HG02943 (cell line): ENCODE measurements around the gene SLC35B4.
A peak's percentile ranks its signal among the peaks of the same experiment; 100 is the strongest.

Source experiments
- ATAC-seq: cut with Tn5 transposase; IDR thresholded peaks from one replicate; pipeline ENCODE4 v1.9.1; 2021; ENCODE audit warnings: mild to moderate bottlenecking, low read depth, moderate library complexity; ENCODE audit not compliant: unreplicated experiment

Gene SLC35B4

DNA sequence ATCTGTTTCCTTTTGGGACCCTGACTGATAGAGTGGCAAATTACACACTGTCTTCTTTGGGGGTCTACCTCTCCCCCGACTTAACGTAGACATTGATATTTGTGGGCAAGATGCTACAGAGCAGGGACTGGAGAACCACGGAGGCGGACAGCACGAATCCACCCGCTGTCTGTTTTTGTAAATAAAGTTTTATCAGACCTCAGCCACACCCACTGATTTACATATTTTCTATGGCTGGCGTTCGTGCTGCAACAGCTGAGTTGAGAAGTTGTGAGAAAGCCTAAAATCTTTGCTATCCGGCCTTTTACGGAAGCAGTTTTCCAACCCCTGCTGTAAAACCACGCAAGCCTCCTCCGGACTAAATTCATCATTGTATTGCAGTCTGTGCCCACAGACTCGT, 17.2 kb upstream of the SLC35B4 start:
- no peak for ATAC-seq

DNA sequence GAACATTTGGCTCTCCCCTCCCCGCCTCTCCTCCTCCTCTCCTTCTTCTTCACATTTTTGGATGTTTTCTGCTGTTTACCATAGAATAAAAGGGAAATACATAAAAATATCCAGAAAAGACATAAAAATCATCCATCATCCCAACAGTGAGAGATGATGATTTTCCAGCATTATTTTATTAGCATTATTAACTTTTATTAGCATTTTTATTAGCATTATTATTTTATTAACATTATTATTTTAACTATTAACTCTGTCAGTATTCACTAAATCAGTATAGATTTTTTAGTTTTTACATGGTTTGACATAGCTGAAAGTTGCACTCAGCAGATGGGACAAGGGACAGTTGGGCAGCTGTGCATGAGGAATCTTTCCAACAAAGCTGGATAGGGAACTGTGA, 16.2 kb upstream of the SLC35B4 start:
- ATAC-seq: no peak

DNA sequence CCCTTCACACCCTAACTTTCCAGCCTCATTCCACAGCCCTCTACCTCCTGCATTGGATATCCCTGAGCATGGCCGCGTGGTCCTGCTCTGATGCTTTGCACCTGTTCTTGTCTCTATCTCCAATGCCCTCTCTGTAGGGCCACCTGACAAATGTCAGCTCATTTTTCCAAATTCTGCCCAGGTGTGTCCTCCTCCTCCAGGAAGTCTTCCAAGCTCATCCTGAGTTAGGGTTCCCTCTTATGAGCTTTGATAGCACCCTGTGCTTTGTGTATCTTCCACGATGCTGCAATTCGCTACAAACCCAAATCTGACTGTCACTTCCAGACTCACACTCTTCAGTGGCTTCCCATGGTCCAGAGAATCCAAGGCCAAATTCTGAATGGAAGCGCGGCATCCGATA, 14.7 kb upstream of the SLC35B4 start:
- ATAC-seq: no peak

DNA sequence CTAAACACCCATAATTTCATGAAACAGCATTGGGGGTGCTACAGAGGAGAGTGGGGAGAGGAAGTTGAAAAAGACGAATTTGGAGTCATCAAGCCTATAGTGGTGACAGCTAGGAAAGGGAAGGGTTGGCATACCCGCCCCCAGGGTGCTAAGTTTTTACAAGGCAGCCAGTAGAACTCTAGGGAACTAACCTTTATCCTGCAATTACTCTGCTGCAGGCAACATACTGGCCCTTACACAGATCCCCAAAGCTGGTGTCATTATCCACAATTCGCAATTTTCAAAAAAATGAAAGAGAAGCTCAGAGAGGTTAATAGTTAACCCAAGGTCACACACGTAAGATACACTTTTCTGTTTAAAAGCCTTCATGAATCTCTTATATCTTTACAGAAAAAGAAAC, 14.2 kb upstream of the SLC35B4 start:
- no peak for ATAC-seq

DNA sequence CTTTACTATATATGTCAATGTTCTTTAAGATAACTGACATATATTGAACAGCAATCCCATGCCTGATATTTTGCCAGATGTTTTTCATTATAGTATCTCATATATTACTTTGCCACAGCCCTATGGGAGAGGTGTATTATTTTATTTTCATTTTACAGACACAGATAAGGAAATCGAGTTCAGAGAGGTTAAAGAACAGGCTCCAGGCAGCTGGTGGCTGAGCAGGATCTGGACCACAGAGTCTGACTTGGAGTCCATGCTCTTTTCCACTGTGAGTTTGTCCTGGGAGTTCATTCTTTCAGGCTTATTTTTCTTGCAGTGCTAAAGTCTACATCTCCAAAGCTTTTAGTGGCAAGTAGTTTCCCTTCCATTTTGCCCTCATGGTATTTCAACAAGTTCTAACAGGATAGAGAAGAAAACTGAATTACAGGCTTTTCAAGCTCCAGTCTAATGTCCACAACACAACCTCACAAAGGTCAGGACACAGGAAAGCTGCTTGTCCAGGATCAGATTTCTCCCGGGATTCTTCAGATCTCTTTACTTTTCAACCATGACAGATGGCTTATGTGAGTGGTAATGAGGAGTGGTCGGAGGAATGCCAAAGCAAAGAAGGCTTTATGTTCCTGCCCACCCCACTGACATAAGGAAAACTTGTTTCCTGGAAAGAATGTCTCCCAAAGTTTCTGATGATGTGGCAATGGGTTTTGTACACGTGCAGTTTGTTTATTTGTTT, 13.1 kb upstream of the SLC35B4 start:
- ATAC-seq: no peak

DNA sequence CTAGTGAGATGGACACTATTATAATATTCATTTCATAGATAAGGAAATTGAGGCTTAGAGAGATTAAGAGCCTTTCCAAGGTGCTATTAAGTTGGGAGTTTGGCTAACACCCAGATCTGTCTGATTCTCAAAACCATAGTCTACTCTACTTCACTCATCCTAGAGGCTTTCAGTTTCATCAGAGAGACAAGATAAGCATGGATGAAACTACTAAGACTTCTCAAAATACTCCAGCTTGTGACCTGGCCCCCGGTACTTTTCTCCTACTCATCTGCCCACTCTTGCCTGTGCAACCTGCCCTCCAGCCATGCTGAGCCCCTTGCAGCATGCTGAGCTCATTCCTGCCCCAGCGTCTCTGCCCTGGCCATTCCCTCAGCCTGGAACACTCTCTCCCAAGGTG, 12.2 kb upstream of the SLC35B4 start:
- no peak for ATAC-seq

DNA sequence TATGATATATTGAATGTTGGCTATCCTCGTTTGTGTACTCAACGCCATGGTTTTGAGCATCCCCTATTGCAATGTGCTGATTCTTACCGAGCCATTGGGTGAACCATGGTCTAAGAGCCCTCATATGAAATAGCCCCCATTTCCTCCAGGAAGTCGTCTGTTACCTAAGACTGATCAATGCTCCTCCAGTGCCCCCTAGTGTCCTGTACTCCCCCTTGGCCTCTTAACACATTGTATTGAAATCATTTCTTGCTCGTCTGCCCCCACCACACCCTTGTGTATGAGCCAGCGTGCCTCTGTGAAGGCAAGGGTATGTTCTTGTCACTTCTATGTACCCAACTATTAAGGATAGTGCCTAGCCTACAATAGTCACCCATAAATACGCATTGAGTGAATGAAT, 11.2 kb upstream of the SLC35B4 start:
- ATAC-seq: peak; percentile 93

DNA sequence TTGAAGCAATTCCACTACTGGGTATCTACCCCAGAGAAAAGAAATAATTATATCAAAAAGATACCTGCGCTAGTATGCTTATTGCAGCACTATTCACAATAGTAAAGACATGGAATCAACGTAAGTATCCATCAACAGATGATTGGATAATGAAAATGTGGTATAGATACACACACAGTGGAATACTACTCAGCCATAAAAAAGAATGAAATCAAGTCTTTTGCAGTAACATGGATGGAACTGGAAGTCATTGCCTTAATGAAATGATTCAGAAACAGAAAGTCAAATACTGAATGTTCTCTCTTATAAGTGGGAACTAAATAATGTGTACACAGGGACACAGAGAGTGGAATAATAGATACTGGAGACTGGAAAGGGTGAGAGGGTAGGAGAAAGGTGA, 7.4 kb upstream of the SLC35B4 start:
- ATAC-seq: no peak

DNA sequence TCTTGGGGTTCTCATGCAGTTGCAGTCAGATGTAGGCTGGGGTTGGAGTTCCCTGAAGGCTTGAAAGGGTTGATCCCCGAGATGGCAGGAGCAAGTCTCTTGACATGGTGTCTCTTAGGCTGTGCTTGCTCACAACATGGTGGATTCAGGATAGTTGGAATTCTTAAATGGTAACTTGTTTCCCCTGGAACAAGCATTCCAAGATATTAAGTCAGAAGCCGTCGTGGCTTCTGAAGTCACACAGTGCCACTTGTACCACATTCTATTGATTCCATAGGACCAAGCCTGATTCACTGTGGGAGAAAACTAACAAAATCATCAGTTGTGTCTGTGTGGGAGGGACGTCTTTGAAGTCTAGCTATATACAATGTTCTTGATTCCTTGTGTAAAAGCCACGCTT, 3.5 kb upstream of the SLC35B4 start:
- ATAC-seq: no peak

DNA sequence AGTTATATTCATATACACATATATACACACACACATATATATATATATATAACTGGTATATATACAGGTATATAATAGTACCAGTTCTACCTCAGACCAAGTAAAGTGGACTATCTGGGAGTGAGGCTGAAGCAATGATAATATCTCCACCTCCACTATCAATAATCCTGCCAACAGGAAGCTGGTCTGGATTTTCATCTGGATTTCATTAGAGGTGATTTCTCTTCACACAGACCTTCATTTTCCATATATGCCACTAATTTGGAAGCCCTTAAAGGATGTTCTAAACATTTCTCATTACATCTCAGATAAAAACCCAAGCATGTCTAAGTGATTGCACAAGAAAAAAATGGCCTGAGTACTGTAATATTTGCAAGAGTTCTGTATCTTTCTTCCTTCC, 1.7 kb upstream of the SLC35B4 start:
- ATAC-seq: no peak

DNA sequence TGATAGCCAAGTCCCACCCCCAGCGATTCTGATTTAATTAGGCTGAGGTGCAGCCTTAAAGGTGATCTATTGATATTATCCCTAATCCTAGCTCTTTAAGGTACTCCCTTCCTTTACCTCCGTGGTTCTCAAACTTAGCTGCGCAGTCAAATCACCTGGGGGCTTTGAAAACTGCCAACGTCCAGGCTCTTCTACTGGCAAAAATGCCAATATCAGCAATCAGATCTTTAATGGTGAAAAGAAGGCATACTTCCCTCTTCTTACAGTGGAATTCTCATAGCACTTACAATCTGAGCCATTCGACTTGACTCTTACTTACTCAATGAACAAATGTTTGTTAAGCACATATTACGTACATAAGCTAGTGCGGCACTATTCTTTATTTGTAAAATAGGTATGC, 704 bp upstream of the SLC35B4 start:
- ATAC-seq: no peak

DNA sequence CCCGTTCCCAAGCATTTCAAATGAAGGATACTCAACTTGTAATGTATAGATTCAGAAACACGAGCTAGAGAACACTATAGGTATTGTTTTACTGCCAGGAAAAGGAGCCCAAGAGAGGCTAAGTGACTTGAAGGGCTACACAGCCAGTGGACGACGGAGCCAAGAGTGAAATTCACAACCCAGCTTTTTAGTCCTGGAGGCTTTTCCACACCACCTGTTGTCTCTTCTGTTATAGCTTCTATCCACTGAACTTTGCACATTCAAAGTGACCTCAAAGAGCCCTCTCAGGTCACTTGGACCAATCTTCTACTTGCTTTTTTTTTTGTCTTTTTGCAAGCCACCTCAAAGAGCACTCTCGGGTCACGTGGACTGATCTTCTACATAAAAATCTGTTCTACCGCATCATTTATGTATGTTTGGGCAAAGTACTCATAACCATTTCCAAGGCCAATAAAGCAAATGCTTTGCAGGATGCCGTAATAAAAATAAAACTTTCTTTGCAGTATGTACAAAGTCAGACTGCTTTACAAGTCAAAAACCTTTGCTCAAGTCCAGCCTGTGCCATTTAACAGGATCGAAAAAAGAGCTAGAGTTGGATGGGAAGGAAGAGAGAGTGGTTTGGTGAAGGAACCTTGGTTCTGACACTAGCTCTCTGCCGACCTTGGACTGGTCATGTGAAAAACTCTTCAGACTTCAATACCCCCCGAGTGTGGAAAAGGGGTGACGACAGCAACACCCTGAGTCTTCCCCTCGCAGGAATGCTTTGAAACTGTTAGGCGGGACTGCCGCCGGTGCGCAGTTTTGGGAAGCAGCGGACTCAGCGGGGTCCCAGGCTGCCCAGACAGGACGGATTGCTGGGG, 821 bp downstream of the SLC35B4 start:
- ATAC-seq: no peak

DNA sequence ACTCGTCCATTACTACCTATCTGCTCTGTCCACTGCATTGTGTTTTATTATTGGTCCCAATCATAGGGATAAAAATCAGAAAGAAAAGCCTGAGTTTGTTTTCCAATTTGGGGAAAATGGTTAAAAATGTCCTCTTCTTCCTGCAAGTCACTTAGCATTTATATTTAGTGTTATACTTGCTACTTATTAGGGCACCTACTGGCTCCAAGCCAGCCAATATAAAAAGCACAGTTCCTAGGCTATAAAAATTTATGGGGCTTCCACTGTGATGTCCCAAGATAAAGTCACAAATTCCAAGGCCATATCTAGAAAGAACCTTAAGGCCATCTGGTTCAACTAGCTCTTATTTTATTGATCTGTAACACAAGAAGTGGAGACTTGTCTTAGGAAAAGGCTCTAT, 3.2 kb downstream of the SLC35B4 start:
- ATAC-seq: no peak

DNA sequence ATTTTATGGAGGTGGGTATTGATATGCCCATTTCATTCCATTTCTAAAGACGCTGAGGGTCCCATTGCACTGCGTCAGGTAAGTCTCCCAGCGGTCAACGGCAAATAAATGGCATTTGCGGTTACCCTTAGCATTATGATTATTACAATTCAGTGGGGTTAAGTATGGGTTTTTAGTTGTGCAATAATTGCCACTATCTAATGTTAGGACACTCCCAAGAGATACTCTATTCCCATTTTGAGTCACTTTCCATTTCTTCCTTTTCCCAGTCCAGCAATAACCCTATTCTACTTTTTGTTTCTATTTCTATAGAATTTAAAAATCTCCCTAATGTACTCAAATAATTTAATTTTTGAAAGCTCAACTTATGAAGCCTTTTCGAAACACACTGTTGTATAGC, 4.0 kb downstream of the SLC35B4 start:
- no peak for ATAC-seq

DNA sequence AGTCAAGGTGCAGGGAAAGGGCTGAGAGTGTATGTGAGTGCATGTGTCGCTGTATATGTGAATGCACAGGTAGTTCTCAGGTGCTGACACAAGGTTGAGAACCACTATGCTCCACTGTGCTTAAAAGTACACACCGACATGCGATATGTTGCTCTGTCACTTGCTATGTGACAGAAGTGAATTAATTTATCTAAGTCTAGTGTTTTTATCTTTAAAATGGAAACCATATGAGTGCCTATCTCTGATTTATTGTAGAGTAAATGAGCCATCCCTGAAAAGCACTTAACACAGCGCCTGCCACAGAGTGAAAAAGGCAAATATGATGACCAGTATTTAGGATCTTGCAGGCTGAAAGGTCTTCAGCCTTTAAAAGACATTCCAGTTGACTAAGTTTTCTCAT, 4.9 kb downstream of the SLC35B4 start:
- no peak for ATAC-seq

DNA sequence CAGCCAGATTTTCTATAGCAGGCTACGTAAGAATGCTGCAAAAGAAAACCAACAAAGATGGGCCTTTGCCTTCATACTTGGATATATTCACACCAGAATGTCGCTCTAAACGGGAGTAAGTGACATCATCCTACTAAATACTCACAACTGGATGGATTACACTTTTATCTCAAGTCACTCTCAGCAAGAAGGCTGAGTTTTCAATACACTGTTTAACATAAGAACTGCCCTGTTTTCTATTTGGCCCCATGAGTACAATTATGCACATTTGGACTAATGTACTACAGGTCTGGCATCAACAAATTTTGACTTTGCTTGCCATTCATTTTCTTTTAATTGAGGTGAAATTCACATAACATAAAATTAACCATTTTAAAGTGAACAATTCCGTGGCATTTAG, 8.2 kb downstream of the SLC35B4 start:
- no peak for ATAC-seq

DNA sequence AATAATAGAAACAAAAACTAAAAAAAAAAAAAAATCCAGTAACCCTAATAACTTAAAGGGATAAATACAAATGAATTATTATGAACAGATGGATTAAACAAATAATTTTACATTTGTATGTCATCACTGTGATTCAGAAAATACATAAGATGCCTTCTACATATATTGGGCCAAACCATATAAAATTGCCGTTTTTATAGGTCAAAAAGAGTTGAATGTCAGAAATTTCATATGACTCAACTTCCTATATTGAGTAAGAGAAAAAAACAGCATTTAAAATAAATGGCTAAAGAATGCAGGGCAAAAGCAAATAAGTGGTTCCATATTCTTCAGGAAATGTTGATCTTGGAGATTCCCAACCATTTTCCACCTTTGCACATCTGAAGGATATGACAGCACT, 9.4 kb downstream of the SLC35B4 start:
- no peak for ATAC-seq

DNA sequence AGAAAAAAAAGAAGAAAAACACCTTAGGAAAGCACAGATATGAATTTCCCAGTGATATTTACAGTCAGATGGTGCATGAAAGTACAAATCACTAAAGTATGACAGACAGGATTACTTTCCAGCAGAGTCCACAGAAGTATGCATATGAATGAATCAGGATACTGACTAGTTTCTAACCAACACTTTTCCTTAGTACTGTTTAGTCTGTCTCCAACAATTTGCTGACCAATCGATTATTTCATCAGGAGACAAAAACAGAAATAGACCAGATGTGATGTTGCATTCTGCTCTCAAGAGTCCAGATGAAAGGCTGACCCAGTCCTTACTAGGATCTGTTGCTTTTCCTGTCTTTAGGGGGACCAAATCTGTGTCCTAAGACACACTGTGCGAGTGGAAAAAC, 14.6 kb downstream of the SLC35B4 start:
- ATAC-seq: no peak

DNA sequence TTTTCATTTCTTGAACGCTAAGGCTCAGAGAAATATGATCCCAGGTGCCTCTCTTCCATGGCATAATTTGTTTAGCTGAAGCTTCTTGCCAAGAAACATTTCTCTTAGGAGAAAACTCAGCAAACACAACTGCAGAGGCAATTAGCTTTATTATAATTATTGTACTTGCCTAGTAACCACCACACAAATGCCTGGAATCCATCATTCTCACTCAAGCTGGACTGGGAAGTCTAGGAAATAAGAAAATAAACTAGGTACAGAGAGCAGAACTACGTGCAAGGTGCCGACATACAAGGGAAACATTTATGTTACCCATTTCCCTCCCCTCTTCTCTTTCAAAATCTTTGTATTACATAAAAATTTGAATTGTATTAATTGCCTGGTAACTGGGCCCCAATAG, 15.1 kb downstream of the SLC35B4 start:
- ATAC-seq: no peak

DNA sequence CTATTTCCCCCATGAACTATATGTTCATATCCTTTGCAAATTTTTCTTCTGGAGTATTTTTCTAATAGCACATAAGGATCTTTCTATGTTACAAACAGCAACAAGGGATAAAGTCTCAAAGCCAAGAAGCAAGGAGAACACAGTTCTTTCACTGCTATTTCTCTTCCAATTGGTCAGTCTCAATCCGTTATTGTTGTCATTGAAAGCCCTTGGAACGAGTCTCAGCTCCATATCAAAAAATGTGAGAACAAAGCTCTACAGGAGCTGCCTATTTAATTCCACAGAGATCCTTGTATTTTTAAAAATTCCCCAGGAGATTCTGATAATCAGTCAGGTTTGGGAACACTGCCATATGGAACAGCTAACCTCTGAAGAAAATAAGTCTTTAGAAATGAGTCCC, 15.7 kb downstream of the SLC35B4 start:
- no peak for ATAC-seq

DNA sequence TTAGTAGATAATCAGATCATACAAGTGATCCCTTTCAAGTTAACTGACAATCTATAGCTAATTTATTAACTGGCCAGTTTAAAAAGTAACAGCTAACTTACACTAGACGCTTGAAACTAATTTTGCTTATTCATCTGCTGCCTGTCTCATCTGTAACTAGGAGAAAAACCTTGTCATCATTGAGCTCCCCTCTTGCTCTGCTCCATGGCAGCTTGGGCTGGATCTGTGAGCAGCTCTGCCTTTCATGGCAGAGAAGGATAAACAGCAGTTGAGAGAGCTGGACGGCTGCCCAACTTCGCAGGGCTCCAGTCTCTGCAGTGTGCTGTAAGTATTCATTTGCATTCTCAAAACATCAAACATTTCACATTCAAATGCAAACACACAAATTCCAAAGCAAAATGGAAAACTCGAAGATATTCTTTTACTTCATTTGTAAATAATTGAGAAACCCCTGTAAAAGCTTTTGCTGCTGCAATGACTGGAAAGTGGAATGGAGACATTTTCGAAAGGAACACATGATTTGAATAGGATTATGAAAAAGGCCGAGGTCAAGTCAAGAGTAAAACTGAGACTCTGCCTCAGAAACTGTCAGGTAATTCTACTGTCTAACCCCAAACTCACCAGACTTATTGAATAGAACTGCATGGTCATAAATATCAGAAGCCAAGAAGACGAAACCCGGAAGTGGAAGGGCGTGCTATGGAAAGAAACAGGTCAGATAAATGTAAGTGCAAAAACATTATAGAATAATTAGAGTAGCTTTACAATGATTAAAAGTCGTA, 17.6 kb downstream of the SLC35B4 start:
- ATAC-seq: peak; percentile 84
